Brain microvascular endothelial cell (primary cell): ENCODE results near the gene SF1.

ENCODE experiments used
- DNase-seq: peaks from one replicate; pipeline ENCODE4 v3.0.0-alpha.2; 2020
- H3K27ac ChIP-seq: fragments of 250-450 bp; sonication (Bioruptor Pico); 2 replicates; pipeline ENCODE4 v1.5.1; 2020; ENCODE audit warnings: mild to moderate bottlenecking, moderate library complexity
- H3K27me3 ChIP-seq: fragments of 250-450 bp; sonication (Bioruptor Pico); replicated peaks from 2 replicates; pipeline ENCODE4 v1.5.1; 2020; ENCODE audit warnings: mild to moderate bottlenecking
- H3K36me3 ChIP-seq: fragments of 250-450 bp; sonication (Bioruptor Pico); replicated peaks from 2 replicates; pipeline ENCODE4 v1.5.1; 2020; ENCODE audit warnings: mild to moderate bottlenecking
- H3K4me3 ChIP-seq: 2 replicates; pipeline ENCODE4 v1.5.1; 2011; ENCODE audit warnings: low read depth, mild to moderate bottlenecking, control low read depth, low read length, moderate library complexity
- CTCF ChIP-seq: IDR thresholded peaks from 2 replicates; pipeline ENCODE4 v1.5.1; 2011; ENCODE audit warnings: low read depth, mild to moderate bottlenecking, moderate library complexity, low read length, control low read depth, inconsistent platforms; ENCODE audit errors: missing control alignments
- in situ Hi-C: cut with HindIII; loops from 2 replicates; pipeline ENCODE4 v1.10.0; 2017; ENCODE audit warnings: low sequenced_read_pairs, low pct_ligation_motif_present

SF1 gene

GRCh38 chr11:64747961-64748665, 30.2 kb downstream of the SF1 start:
- Histone ChIP-seq H3K27ac (no peak overlapping the region), H3K4me3 (no peak overlapping the region), H3K27me3 (peaks cover 6% of the 10 kb centered on the region), H3K36me3 (no peaks in the 10 kb centered on the region)
- in situ Hi-C loops = no loop called here
- no peak for TF ChIP-seq CTCF
- no peak for DNase-seq

- H3K27me3 ChIP-seq = peaks cover 10% of the 10 kb centered on the region
- TF ChIP-seq CTCF = no peak
- H3K4me3 ChIP-seq = no peak overlapping the region
- in situ Hi-C loops = no loop called here
- DNase-seq = no peak
- no peaks in the 10 kb centered on the region for H3K36me3 ChIP-seq
- H3K27ac ChIP-seq = no peak overlapping the region
These were observed 31.9 kb downstream of the SF1 start for GRCh38 chr11:64746486-64746885.

- no peak overlapping the region for H3K27ac ChIP-seq
- H3K4me3 ChIP-seq = peak overlapping the region; percentile 35
- peaks cover 10% of the 10 kb centered on the region for H3K27me3 ChIP-seq
- TF ChIP-seq CTCF = no peak
- no peaks in the 10 kb centered on the region for H3K36me3 ChIP-seq
- in situ Hi-C loops = no loop called here
- peak; percentile 47 for DNase-seq
These were observed 32.6 kb downstream of the SF1 start for GRCh38 chr11:64745521-64746328.

GRCh38 chr11:64745189-64745520, 33.2 kb downstream of the SF1 start:
- Histone ChIP-seq H3K27ac (no peak overlapping the region), H3K36me3 (no peaks in the 10 kb centered on the region), H3K27me3 (peaks cover 10% of the 10 kb centered on the region), H3K4me3 (peak overlapping the region; percentile 35)
- no peak for TF ChIP-seq CTCF
- in situ Hi-C loops = no loop called here
- no peak for DNase-seq

GRCh38 chr11:64744544-64745188, 33.7 kb downstream of the SF1 start:
- H3K27me3 ChIP-seq = peaks cover 10% of the 10 kb centered on the region
- no peaks in the 10 kb centered on the region for H3K36me3 ChIP-seq
- DNase-seq = no peak
- in situ Hi-C loops = no loop called here
- TF ChIP-seq CTCF = no peak
- no peak overlapping the region for H3K27ac ChIP-seq
- peak overlapping the region; percentile 35 for H3K4me3 ChIP-seq
